ENCODE results near the gene ABLIM2.

Gene ABLIM2

DNA sequence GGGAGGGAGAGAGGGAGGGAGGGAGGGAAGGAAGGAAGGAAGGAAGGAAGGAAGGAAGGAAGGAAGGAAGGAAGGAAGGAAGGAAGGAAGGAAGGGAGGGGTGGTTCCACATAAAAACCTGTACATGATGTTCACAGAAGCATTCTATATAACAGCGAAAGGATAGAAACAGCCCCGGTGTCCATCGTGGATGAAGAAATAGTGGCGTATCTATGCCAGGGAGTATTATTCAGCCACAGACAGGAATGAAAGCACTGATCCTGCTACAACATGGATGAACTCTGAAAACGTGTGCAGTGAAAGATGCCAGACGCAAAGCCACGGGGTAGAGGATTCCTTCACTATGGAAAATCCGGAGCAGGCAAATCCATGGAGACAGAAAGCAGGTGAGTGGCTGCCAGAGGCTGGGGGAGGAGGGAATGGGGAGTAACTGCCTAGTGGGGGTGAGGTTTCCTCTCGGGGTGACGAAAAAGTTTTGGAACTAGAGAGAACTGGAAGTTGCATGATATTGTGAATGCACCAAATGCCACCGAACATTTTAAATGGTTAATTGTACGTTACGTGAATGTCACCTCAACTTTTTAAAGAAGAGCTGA lies 92.2 kb downstream of the ABLIM2 start:
- ATAC-seq, result no peak

DNA sequence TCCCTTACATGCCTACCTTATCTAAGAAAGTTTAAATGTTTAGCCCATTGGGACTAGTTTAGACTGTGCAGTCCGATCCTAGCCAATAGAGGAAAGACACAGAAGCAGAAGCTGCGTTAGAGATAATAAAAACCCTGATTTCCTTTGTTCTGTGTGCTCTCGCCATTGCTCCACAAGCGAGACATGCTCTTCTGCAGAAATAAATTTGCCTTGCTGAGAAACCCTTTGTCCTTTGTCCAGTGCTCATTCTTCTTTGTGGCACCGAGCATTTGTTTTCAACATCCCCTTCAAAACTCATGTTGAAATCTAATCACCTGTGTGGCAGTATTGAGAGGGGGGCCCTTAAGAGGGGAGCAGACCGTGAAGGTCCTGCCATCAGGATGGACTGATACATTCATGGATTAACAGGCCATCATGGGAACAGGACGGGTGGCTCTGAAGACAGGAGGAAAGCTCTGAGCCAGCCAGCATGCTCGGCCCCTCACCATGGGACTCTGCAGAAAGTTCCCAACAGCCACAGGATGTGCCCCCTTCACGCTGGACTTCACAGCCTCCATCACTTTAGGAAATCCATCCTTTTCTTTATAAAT lies 94.5 kb downstream of the ABLIM2 start:
- ATAC-seq, result no peak

DNA sequence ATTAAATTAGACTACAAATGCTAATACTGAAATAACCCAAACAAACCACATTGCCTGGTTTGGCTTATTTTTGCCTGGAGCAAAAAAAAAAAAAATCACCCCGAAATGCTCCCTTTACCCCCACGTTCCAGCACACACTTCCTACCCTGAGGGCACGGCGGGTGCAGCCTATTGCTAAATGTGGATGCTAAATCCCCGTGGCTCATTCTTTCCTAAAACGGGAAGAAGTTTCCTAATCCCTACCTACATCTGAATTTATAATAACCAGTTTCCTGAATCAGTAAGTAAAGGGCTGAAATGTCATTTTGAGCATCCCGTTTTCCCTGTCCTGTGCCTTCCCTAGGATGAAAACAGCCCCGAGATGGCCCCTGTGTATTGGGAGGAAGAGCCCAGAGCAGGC lies 97.0 kb downstream of the ABLIM2 start:
- ATAC-seq, result no peak

DNA sequence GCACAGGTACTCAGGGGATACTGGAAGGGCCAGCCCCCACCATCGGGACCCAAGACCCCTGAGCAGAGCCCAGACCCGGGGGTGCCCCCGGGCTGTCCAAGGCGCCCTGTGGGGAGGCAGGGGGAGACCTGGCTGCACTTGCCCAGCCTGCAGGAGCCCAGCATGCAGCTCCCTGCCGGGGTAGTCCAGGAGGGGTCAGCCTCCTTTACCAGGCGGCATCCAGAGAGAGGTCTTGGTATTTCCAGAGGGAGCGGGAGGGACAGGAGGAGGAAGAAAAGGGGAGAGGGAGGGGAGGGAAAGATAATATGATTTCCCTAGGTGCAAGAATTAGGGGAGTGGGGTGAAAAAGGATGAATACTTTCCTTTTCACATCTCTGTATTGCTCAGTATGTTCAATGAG lies 97.5 kb downstream of the ABLIM2 start:
- no peak for ATAC-seq

DNA sequence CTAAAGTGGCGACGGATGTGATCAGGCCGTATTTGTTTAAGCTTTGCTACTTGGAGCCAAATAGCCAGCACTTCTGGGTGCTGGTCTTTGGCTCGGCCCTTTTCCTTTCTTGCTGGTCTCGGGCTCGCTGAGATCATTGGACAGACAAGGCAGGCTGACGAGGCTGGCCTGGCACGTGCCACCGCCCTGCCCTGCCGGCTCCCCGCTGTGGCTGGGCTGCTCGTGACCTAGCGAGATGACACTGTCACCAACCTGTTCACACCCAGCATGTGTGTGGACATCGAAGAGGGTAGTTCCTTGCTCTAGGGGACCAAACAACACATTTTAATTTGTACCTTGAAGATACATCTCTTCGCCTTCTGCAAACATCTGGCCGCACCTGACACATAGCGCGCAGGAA lies 98.0 kb downstream of the ABLIM2 start:
- no peak for ATAC-seq

DNA sequence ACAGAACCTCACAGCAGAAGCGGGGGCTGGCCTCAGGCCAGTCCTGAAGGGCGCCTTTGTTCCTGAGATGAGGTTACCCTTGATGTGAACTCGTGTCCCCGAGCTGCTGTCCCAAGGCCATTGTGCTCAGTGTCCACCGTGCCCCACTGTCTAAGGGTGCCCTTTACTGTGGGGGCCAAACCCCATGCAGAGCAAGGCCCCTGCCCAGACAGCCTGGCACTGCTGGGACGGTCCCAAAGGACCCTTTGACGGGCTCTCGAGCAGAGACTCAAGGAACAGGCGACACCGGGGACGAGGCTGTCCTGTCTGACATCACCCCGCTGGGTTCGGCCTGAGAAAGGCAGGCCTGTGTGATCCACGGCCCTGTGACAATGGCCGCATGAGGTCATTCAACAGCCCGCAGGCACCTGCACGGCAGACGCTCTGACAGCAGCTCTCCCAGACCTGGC lies 100.6 kb downstream of the ABLIM2 start:
- ATAC-seq, result no peak

DNA sequence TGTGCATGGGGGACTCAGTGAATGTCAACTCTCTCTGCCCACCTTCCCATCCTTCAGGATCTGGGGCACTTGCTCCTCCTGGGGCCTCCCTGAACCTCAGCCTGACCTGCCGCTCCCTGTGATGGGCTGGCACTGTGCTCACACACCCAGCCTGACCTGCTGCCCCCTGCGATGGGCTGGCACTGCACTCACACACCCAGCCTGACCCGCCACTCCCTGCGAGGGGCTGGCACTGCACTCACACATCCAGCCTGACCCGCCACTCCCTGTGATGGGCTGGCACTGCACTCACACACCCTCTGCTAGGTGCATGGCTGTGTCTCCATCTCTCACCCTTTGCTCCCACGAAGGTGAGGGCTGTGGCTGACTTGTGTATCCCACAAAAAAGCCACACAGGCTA lies 103.4 kb downstream of the ABLIM2 start:
- ATAC-seq, result no peak

DNA sequence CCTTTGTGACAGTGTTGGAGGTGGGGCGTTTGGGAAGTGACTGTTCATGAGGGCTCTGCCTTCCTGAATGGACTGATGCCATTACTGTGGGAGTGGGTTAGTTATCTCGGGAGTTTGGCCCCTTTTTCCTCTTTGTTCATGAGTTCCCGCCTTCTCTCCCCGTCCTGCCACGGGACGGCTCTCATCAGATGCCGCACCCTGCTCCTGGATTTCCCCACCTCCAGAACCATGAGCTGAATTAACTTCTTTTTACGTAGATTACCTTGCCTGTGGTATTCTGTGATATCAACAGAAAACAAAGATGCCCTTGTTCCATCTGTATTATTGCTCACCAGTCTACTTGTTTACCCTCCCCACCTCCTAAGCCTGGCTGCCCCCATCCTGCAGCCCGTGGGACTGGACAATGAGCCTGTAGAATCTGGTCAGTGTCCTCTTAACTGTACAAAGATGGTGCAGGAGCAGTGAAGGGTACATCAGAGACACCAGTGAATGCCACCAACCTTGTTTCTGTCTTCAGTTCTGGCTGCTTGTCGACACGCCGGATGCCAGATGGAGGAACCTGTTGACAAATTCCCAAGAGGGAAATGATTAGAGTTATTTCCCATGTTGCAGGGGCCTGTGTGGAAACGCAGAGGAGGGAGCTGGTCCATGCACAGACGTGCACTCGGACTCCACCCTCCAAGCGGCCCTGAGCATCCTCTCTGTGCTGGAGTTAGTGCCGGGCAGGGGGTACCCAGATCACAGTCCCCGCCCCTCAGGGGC lies 104.7 kb downstream of the ABLIM2 start:
- no peak for ATAC-seq

DNA sequence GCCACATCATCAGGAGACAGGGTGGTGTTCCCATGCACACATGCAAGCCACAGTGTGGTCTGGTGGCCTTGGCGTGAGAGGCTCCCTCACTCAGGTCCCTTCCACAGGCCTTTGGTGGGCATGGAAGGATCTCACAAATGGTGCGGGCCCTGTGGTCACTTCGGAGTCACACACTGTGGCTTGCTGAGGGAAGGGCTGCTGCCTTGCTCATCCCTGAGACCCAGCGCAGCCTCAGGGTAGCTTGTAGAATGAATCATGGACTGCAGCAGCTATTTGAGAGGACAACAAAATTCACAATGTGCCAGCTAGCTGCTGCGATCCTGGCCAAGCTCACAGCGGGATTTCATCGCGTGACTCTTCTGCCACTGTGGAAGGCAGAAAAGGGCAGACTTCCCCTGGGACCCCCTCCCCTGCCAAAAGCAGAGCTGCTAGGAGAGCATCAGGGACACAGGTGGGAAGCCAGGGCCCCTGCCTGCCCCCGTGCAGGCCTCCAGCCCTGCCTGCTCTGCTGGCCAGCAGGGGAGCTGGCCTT lies 106.4 kb downstream of the ABLIM2 start:
- no peak for ATAC-seq

DNA sequence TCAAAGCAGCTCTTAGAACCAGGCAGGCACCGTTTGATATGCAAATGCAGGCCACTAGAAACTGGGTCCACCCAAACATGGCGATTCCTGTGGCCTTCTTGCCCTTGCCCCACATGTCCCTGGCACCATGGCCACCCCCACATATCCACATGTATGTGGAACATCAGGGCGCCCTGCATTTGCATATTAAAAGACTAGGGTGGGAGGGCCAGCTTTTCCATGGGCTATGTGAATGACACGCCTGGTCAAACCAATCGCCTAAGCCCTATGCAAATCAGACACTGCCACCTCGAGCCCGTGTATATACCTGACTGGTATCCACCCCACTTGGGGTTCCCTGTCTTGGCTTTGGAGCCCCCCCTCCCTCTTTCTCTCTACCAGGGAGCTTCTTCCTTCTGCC lies 107.0 kb downstream of the ABLIM2 start:
- ATAC-seq, result no peak

DNA sequence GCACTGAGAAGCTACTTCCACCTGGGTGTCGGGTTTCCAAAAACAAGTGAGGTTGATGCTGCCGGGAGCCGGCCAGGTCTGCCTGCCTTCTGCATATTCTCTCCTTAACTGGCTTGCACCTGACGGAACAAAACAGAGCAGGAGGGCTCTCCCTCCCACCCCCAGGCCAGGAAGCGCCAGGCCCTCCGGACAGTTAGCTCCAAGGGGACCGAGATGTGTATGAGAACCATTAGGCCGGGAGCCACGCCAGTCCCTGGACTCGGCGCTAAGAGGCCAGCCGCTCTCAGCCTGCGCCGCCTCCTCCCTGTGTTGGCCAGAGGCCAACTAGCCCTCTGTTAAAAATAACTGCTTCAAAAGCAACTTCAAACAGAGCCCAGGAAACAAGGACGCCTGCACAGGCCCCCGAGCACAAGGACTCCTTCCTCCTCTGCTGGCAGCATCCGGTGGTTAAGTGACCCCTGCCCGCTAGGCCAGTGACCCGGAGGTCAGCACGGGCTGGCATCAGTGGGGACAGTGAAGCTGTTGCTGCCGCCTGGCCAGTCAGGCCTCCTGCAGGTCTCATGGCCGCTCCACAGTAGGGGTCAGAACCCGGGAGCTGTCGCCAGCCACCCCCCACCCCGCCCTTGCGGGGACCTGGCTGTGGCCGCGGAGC lies 107.9 kb downstream of the ABLIM2 start:
- ATAC-seq, result no peak

DNA sequence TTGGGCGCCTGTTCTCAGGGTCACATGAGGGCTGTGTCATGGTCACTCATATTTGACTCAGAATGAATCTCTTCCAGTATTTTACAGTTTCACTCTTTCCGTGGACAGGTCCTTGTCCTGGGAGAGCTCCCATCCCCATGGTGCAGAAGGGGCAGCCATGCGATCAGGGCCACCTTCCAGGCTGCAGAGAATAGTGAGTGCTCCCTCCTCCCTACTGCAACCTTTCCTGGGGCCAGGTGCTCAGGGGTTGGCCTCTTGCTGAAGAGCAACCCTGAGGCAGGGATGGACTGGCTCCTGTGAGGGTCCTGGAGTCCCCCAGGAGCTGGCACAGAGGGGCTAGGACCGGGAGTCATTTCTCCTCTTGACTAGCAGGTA lies 108.4 kb downstream of the ABLIM2 start:
- ATAC-seq, result no peak

DNA sequence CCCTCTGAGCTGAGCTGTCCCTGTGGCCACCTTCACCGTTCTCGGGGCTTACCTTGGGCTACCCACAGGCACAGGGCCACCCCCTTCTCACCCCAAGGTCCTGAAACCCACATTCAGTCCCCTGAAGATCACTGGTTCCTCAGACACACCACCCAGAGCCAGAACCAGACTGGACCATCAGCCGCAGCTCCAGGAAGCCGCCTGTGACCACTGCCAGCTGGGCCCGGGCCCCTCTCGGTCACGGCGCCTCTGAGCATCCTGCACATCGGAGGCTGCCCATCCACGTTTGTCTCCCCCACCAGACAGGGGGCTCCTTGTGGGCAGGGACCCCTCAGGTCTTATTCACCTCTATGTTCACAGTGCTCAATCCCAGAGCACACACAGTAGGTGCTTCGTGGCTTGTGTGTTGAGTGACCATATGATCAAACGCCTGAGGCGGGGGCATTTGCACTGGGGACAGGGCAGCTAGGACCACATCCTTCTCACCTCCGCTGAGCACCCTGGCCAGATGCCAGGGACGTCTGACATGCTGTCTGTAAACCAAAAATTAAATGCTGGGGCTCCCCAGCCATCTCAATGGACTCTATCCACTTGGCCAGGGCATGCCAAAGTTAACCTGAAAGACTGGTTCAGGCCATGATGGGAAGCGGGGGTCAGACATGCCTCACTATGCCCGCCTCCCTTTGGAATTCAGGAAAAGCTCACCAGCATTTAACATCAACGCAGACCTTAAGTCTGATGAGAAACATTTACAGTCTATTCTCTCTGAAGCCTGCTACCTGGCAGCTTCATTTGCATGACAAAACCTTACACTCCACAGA lies 109.5 kb downstream of the ABLIM2 start:
- ATAC-seq, result no peak

DNA sequence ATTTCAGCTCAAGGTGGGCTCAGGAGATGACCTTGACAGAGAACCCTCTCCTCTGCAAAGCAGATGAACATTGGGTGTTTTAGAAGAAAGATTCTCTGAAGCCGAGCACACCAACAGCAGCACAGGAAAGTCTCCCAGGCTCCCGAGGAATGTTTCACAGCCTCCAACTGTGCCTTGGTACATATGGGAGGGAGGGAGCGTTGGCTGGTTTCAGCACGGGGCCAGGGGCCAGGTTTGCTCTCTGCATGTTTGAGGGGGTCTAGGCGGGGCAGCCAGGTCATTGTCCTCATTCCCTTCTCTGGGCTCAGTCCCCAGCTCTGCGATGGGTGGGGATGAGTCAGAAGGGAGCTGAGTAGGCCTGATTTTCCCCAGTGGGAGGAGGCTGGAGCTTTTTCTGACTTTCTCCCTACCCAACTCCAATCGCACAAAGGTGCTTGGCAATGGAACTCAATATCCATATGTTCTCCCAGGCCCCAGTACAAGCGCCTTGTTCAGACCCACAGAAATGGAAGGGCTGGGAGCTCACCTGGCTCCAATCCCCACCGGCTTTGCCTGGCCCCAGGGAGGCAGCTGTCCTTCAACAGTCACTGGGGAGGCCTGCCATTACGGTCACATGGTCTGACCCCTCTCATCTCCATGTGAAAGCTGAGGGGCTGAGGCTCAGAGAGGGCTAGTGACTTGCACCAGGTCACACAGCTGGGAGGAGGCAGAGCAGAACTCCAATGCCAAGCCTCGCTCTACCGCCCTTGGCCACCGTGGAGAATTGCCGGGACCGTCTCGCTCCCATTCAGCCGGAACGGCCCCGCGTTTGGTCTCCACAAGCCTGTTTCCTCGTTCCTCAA lies 110.6 kb downstream of the ABLIM2 start:
- ATAC-seq, result no peak

DNA sequence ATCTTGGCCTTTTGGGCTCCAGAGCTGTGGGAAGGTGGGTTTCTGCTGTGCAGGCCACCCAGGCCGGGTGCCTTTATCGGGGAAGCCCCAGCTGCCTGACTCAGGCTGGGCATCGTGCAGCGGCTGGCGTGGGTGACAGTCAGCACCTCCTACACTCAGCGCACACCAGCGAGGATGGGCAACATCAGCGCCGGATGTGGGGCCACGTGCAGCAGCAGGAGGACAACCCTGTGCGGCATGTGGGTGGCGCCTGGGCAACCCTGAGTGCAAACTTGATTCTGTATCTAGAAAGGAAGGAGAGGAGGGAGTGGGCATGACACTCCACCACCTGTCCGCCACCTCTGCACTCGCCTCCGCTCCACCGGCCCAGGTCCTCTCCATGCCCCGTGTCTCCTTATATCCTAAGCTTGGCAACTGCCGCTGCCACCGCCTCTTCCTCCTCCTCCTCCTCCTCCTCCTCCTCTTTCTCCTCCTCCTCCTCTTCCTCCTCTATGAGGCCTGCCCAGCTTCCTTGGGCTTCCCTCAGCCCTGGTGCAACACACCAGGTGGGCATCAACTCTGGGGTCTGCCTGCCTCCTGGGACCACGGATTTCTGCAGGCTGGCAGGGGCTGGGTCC lies 111.6 kb downstream of the ABLIM2 start:
- ATAC-seq, result peak; percentile 41 to 53

DNA sequence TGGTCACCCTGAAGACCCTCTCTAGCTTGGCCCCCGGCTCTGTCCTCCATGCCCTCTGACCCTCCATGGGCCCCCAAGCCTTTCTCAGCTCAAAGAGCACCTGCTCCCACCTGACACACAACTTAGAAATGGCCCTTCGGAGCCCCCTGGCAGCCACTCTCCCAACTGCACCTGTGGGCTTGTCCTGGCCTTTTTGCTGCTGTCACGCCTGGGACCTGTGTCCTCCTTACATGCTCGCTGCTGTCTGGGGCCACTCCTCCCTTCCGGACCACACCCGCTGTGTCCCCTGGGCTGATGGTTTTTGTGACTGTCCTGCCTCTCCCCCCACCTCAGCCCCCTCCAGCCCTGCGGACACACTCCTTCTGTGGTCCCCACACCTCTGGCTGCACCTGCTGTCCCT lies 112.7 kb downstream of the ABLIM2 start:
- no peak for ATAC-seq

DNA sequence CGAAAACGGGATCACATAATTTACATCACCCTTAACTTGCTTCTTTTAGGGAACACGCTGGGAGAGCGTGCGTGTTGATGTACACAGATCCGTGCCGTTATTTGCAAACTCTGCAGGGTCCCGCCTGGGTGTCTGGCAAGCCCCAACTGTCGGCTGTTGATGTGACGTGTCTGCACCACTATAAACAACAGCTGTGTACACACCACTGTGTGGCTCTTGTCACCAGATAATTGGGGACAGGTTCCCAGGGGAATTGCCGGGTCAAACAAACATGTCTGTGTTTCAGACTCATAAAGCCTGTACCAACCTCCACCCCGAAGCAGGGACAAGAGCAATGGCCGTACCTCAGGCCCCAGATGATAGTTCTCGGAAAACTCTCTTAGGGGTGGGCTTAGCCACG lies 113.9 kb downstream of the ABLIM2 start:
- ATAC-seq, result no peak

DNA sequence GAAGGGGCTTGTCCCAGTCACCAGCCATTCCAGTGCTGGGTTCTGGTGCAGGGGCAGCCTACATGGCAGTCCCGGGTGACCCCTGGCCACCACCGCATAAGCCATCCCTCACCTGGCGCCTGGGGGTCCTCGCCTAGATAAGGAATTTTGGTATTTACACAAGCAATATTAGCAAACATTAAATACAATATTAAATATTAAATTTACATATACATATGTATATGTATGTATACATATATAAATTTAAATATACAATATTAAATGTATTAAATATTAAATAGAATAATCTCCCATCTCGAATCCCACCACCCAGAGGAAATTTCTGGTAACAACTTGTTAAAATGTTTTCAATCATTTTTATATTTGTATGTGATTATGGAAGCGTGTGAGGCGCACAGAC lies 114.4 kb downstream of the ABLIM2 start:
- ATAC-seq, result no peak

DNA sequence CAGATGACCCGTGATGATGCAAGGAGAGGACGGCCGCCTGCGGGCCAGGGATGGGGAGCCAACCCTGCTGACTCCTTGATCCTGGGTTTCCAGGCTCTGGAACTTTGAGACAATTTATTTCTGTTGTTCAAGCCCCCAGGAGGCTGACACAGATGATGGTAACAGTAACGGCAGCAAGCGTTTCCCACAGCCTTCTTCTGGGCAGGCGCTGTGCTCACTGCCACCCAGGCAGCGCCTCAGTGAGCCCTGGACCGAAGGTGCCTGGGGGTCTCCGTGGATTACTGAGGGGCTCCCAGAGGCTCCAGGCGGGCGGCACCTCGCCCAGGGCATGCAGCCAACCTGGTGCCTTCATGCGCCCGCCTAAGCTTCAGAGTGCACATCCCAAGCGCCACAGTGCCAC lies 115.0 kb downstream of the ABLIM2 start:
- ATAC-seq, result no peak

DNA sequence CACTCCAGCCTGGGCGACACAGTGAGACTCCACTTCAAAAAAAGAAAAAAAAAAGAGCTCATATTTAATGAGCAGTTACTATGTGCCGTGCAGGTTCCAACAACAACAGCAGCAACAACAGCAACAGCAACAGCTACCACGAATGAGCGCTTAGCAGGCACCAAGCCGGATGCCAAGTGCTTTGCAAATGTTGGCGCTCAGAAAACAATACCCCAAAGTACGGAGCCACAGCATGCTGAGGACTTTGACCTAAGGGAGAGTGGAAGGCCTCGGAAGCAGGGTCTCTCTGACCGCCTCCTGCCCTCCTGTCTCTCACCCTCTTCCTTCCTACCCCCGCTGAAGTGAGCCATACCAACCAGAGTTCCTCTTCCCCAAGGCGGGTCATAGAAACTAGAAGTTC lies 116.7 kb downstream of the ABLIM2 start:
- no peak for ATAC-seq

DNA sequence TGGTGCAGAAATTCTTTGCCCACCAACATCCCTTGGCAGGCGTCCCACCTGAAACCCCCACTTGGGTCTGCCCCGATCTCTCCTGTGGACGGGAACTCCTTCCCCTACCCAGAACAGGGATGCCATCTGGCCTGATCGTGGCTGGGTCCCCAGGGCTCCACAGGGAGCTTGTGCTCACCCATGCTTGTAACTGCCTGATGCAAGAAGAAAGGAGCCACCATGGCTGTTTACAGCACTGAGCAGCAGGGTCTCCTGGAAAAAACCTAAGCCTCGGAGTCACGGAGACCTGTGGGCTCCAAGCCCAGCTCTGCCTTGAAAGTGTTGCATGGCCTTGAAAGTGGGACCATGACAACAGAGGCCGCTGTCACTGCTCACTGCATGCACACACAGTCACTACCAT lies 117.4 kb downstream of the ABLIM2 start:
- no peak for ATAC-seq
